HG03457 (cell line): ENCODE measurements around the gene PRKCA.

Experiments used
- ATAC-seq: cut with Tn5 transposase; IDR thresholded peaks from one replicate; pipeline ENCODE4 v1.9.1; 2021; ENCODE audit warnings: moderate number of reproducible peaks; ENCODE audit not compliant: unreplicated experiment

PRKCA gene

DNA sequence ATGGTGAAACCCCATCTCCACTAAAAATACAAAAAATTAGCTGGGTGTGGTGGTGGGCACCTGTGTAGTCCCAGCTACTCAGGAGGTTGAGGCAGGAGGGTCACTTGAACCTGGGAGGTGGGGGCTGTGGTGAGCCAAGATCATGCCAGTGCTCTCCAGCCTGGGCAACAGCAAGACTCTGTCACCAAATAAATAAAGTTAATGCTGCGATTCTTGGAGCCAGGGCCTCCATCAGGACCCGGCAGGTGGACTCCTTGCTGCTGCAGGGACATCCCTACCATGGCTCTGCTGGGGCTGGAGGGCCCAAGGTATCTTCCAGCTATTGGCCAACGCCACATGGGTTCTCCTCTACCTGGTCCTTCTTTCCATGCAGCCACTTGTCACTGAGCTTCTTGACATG, 450.0 kb downstream of the PRKCA start:
- ATAC-seq: no peak

DNA sequence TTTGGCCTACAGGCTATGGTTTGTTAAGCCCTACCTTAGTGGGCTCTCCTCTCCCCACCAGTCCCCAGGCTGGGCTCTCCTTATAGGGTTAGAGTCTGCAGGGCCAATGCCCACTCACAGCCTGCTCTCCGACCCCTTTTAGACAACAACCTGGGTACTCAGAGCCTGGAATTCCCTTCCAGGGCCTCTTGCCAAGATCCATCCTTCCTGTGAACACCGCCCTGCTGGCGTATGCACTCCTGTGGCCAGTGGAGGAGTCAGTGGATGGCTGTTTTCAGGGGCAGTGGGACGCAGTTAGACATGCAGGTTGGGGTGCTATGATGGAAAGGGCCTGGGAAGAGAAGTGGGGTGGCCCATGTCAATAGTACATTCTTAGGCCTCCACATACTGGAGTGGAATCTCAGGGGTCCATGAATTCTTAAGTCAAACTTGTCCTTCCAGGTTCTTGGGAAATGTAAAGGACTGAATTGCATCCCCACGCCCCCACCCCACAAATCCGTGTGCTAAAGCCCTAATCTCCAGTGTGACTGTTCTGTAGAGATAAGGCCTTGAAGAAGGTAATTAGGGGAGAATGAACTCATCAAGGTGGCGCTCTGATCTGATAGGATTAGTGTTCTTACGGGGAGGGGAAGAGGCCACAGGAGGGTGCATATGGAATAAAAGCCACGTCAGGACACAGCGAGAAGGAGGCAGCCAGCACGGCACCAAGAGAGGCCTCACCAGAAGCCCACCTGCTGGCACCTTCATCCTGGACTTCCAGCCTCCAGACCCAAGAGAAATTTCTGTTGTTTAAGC, 450.9 kb downstream of the PRKCA start:
- no peak for ATAC-seq

DNA sequence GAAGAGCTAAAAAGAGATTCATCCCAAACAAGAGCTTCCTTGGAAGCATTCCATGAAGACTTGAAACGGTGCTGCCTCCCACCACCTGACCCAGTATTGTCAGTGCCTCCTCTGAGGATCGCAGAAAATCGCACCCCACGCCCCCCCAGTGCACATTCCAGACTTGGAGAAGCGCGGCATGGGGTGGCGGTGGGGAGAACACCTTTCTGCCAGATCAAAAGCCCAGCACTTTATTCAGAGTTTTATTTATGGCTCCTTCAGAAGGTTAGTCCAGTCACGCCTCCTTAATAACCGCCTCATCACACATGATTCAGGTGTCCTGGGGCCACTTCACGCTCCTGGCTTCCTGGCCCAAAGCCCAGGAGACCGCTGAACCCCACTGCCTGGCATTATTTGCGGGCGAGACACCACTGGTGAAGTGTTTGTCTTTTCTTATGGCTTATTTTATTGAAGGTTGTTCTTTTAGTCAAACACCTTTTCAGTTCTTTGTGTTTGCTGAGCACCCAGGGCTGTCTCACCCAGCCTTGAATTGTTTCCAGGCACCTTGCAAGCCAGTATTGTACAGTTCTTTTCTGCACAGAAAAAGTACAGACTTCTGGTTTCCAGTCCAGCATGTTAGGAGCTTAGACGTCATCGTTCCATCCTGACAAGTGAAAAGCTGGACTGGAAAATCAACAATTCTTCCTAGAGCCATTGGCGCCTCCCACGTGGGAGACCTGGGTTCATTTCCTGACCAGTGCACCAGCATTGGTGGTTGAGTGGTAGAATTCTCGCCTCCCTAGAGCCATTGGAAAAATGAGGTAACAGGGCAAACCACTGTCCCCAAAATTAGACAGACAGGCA, 452.9 kb downstream of the PRKCA start:
- no peak for ATAC-seq

DNA sequence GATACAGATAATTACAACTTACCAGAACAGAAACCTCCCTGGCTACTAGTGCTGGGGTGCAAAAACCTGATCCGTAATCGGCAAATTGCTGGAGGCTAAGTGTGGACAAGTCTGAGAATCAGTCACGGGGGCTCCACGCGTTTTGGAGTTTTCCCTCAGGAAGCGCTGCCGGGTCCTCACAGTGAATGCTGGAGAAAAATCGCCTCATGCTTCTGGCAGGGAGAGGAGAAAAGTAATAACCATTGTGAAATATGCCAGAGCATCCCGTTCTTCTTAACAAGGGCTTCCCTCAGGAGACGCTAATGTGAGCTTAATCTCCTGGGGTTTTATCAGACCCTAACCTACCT, 453.5 kb downstream of the PRKCA start:
- no peak for ATAC-seq

DNA sequence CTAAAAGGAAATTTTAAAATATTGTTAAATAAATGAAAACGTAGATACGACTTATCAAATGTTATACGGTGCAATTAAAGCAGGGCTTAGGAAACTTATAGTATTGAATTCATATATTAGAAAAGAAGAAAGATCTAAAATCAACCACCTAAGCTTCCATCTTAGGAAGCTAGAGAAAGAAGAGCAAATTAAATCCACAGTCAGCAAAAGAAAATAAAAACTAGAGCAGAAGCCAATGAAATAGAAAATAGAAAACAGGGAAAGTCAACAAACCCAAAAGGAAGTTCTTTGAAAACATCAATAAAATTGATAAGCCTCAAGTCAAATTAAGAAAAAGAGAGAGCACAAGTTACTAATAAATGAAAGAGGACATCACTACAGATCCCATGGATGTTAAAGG, 457.9 kb downstream of the PRKCA start:
- no peak for ATAC-seq

DNA sequence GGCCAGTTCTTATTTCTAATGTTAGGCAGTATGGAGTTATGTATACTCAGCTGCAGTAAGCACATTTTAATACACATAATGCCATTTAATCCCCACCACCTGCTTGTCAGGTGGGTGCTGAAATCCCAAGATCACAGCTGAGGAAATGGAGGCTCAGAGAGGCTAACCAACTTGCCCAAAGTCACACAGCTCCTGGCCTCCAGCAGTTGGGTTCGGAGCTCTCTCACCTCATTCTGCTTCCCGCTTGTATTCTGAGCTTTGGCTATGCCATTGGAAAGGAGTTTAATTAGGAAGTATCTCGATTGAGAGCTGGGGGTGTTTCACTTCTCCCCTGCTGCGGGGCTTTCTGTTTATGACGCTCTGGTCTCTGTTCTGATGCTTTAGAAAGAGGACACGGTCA, 459.9 kb downstream of the PRKCA start:
- no peak for ATAC-seq

DNA sequence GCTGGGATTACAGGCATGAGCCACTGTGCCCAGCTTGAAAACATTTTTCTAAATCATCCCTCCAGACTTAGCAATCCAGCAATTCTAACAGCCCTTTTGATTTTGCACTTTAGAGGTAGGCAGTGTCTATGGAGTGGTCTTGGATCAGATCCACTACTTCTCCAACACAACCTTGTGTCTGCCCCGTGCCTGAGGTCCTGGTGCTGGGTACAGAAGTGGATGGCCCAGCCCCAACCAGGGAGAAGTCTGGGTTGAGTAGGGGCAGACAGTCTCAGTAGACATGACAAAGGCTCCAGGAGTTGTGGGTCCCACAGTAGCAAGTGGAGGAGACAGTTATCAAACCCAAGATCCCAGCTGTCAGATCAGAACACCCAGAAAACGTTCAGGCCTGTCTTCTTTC, 460.6 kb downstream of the PRKCA start:
- no peak for ATAC-seq

DNA sequence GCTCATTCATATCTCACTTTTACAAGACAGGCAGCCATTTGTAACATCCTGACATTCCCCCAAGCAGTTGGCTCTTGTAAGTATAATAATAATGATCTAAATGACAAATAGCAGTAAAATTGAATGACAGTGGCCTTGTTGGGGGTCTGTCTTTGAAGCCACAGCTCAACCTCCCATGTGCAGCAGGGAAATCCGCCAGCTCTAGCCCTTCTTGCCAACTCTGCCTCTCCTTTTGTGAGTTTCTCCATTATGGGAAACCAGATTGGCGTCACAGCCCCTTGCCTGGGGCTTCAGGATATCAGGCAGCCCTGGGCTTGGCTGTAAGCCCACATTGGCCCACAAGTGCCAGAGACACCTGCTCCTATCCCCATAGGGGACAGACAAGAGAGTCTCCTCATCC, 462.1 kb downstream of the PRKCA start:
- no peak for ATAC-seq

DNA sequence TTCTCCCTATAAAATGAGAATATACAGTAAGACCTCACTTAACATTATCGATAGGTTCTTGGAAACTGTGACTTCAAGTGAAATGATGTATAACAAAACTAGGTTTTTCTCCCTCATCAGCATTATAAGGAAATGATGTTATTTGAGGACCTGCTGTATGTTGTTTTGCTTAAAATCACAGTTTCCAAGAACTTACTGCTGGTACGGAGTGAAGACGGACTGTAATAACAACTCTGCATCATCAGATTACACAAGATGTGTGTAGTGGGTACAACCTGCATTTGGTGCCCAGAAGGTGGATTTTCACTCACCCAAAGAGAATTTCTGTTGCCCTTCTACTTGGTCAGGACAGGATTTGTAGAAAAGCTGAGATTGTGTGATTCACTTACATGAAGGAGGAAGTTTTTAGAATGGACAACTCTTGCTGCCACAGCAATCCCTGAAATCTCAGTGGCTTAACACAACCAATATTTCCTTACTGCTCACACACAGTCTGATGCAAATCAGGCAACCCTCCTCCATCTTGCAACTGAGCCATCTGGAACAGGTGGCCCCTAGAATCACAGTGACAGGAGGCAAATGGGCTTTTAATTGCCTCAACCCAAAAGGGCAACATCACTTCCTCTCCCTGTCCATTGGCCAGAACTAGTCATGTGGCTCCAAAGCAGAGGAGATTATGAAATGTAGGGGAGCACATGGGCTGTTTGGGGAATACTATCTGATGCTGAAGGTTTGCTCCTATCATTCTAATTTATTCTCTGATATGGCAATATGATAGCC, 464.9 kb downstream of the PRKCA start:
- ATAC-seq: no peak

DNA sequence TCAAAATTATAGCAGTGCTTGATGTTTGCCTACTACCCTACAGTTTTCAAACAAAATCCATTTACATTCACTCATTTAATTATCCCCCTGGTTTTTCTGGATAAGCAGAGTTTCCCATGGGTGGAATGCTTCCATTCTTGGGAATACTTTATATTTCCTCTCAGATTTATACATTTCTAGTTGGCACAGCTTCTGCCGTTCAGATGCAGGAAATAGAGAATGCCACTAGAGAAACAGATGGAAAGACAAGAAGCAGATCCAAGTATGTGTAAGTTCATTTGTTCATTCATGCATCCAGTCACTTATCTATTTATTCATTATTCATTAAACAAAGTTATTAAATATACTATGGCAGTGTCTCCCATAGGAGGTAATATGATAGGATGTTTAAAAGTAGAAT, 467.5 kb downstream of the PRKCA start:
- ATAC-seq: no peak

DNA sequence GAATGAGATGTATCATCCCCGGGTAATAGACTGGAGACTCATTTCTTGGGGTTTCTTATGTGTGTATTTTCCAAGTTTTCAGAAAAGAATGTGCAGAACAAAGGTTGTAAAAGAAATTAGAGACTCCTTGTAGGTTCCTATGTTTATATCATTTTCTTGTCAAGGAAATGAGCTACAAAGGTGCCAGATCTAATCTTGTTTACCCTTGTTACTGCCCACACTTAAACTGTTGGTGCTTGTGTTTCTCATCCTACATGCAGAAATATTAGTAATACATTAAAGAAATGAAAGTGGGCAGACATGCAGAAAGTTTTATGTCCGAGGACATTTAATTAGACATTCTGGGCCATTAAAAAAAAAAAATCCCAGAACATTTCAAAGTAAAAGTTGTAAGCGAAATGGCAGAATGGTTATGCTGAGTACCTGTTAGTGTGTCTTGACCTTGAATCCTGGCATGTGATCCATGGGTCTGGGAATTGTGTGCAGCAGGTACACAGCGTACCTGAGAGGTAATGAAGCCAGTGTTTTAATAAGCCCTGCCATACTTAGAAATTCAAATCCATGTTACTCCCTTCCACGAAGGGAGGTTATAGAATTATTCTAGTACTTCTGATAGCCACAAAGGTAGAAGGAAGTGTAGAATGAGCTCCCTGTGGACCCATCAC, 469.9 kb downstream of the PRKCA start:
- ATAC-seq: no peak

DNA sequence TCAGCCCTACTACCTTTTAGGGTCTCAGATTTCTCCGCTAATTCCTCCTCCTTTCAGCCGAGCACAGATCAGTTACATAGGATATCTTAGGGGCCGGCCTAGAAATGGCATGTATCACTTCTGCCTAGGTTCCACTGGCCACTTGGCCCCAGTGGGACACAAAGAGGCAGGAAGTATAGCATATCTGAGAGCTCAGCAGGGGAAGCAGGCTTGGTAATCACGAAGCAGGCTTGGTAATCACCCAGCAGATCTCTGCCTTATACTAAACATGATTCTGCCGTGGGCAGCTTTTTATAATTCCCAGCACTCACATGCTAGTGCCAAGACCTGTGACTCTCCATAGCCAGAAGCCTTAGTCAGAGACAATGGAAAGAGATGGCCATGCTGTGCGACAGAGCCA, 472.9 kb downstream of the PRKCA start:
- no peak for ATAC-seq

DNA sequence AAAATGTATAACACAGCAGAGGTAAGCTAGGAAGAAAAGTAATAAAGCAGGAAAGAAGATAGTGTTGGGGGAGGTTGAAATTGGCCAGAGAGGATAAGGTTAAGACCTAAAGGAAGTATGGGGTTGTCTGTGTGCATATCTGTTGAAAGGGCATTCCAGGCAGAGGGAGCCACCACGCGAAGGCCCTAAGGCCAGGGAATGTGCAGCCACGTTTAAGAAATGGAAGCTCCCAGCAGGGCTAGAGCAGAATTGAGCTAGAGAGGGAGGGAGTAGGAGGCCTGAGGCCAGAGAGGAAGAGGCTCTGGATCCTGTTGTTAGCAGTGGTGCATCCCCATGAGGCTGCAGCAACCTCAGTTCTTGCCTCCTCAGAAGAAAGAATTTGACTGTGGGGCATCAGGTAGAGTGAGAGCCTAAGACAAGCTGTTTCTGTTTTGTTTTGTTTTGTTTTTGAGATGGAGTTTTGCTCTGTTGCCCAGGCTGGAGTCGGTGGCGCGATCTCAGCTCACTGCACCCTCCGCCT, 473.5 kb downstream of the PRKCA start:
- ATAC-seq: no peak

DNA sequence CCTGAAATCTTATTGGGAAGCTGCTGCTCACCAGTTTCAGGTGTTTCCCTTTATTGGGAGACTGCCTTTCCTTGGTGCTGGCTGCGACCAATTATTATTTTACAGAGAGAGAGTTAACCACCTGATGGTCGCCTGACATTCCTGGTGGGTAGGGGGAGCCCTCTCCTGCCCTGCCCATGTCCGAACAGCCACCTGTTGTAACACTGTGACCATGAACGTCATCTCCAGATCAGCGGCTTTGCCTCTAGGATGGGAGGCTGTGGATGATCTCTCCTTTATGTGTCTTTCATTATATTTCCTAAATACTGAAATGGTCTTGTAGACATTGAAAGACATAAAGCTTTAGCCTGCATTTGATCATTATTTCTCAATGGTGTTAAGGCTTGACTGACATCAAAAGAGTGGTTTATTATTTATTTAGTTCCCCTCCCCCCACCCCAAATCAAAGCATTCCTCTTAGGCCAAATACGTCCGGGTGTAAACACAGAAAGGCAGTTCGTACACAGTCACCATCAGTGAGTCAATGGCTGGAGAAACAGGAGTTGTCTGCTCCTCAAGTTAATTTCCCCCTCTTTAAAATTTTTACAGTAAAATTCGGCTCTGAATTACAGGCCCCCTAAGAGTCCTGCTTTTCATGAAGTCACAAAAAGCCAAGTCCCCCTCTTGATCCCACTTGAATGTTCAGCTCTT, 474.7 kb downstream of the PRKCA start:
- no peak for ATAC-seq

DNA sequence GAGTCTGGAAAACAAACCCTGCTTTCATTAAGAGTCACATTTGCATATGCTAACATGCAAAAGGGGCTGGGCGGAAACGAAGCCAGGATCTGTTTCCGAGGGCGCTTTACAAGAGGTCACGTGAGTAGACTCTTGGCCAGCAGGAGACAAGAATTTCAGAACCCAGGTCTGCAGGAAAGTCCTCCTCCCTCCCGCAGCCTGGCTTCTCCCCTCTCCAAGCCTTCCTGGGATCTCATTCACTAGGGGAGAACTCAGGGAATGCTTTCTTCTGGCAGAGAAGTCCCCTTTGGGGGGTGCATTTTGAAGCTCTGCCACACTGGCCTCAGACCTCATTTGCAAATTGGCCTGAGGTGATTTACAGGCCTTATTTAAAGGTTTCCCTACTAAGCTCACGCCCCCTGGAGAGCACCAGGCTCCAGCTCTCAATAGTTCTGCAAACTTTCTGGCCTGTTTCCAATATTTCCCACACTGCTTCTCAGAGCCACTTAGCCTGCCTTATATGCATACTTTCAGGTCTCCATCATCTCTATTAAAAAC, 475.3 kb downstream of the PRKCA start:
- no peak for ATAC-seq

DNA sequence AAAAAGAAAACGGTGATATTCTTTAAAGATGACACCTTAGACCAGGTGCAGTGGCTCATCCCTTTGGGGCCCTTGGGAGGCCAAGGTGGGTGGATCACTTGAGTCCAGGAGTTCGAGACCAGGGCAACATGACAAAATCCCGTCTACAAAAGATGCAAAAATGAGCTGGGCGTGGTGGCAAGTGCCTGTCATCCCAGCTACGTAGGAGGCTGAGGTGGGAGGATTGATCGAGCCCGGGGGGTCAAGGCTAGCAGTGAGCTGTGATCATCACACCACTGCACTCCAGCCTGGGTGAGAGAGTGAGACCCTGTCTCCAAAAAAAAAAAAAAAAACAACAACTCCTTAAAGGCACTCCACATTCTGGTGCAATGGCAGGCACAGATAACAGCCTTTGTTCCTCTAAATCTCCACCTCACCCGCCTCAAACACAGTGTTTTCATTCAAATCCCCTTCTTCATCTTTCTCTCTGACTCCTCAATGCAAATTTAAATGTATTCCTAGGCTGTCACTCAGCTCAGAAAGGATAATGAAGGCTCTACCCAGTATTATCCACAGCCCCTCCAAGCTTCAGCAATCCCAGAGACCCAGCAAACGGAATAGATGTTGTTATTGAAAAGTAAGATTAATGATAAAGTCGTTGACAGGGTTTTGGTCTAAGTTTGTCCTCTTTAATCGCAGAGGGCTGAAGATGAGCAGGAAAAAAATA, 476.3 kb downstream of the PRKCA start:
- no peak for ATAC-seq

DNA sequence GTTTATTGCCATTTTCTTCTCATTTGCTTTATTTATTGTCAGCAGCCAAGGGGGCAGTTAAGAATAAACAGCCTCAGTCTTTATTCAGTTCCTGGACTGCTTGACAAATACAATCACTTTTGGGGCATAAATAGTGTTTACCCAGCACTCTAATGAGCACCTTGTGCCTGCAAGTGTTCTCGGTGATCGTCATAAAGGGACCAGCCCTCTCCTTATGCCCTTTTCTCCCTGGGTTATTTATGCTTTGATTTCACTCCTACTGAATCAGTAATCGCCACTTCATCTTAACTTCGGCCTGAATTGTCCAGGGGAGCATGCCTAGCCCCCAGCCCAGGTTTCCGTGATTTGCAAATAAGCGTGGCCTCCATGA, 476.8 kb downstream of the PRKCA start:
- no peak for ATAC-seq

DNA sequence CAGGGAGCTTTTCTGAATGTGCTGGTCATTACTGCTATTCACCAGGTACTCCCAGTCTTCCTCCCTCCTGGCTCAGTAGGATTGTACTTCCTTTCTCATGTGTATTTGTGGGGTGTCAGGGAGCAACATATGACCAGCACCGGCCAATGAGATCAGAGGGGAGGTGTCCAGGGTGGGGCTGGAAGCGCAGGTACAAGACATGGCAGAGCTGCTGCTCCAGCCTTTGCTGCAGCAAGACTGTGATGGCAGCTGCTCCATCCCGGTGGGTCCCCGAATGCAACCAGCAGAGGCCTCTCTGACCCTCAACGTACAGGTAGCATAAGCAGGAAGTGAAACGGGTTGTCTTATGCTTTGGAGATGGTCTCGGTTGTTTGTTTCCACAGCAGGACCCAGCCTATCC, 478.7 kb downstream of the PRKCA start:
- ATAC-seq: no peak

DNA sequence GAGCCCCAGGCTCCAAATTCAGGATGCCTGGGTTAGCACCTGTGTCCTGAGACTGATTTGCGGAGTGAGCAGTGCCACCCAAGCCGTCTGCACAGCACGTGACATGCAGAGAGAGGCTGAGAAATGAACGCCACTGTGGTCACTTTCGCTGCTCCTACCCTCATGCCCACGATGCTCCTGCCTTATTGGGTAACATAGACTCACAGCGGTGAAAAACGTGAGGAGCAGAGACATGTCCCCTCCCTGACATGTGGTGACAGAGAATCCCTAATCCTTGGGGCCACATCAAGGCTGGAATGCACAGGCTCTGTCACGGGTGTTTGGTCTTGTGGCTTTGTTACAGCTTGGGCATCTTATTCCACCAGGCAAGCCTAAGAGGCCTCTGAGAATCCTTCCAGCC, 480.4 kb downstream of the PRKCA start:
- no peak for ATAC-seq
